HG02840 (cell line): ENCODE results near the gene TJP3.

Experiments used
- ATAC-seq: cut with Tn5 transposase; IDR thresholded peaks from one replicate; pipeline ENCODE4 v1.9.1; 2021; ENCODE audit warnings: mild to moderate bottlenecking, moderate library complexity, moderate number of reproducible peaks; ENCODE audit not compliant: unreplicated experiment, low FRiP score

Gene TJP3

DNA sequence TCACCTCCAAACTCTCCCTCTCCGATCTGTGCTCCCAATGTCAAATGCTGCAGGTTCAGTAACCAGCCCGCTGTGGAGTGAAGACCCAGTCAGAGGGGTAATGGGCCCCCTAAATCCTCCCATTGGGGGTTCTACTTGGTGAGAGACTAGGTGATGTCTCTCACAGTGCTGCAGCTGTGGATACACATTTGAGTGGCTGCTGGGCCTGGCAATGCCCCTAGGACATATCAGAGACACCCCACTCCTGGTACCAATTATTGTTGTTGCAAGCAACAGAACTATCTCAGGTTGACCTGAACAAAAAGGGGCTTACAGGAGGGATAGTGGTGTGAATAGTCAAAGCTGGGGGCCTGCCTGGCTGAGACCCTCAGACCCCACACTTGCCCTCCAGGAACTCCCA lies 73.4 kb downstream of the TJP3 start:
- no peak for ATAC-seq

- ATAC-seq = no peak
Measured at GRCh38 chr19:3782330-3782729, 74.1 kb downstream of the TJP3 start.

- no peak for ATAC-seq
Measured at GRCh38 chr19:3782903-3783302, 74.7 kb downstream of the TJP3 start.

- no peak for ATAC-seq
Measured at GRCh38 chr19:3783660-3784584, 75.7 kb downstream of the TJP3 start.

DNA sequence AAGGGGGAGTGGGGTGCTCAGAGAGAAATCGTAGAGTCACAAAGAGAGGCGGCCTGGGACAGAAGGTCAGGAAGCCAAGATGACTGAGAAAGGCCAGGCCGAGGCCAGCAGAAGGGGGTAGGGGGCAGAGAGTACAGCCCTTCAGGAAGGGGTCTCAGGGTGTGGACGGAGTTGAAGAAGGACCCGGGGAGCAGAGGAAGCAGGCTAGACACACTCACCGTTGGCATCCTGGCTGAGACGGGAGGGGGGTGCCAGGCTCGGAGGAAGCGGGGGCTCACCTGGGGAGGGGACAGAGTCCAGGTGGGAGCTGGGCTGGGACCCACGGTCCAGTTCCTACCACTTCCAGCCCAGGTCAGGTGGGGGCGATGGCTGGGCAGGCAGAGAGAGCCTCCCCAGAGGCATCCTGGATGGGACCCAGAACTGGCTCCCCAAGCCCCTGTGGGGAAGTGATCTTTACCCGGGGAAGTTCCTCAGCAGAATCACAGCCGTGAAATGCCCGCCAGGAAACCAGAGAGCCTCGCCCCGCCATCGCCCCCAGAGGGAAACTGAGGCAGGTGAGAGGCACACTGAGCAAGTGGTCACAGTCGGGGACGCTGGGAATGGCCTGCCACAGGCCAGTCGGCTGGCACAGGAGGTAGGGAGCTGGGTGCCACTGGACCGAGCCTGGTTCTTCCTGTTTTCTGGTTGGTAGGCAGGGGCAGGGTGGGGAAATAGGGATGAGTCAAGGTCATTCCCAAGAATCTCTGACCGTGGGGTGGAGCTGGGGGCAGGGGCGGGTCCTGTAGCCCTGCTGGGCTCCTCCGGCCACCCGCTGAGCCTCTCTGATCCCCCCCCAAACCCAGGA lies 76.6 kb downstream of the TJP3 start:
- ATAC-seq = no peak

- ATAC-seq = no peak
Measured at GRCh38 chr19:3785451-3785937, 77.3 kb downstream of the TJP3 start.

- no peak for ATAC-seq
Measured at GRCh38 chr19:3785938-3786824, 78.0 kb downstream of the TJP3 start, which contains the start of gene MATK. Gene MATK (minus strand): TSS chr19:3786381. CDS start chr19:3785135, 1,246 bp downstream.

GRCh38 chr19:3788996-3789778 lies 81.0 kb downstream of the TJP3 start:
- no peak for ATAC-seq

DNA sequence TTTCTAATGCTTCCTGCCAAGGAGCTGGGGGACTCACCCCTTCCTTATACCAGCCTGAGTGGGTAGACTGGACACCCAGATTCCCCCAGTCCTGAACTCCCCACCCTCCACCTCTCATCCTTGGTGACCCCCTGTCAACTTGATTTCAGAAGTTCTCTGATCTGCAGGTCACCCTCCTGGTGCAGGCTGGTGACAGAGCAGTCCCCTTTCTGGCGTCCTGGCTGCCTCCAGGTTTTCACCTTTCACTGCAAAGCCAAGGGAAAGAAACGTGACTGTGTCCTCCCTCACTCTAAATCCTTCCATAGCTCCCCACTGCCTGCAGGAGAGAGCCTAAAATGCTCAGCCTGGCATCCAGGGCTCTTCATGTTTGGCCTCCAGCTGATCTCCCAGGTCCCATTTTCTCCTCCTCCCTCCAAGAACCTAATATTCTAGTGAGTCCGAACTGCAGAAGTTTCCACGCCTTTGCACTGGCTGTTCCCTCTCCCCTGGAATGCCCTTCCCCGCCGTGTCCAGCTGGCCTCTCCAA lies 82.1 kb downstream of the TJP3 start:
- no peak for ATAC-seq

DNA sequence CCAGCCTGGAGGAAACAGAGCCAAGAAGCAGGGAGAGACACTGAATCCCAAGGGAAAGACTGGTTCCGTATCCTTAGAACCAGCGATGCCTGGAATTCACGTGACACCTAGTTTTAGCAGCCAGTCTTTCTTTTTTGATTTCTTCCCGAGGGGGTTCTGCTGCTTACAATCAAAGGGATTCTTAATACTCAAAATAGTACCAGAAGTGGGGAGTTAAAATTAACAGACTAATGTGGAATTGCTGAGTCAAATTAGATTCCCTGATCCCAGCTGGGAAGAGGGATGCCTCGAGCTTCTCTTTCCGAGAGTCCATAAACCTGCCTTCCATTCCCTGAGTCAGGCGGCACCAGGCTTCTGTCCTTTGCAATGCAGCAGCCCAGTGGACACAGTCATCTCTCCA lies 82.8 kb downstream of the TJP3 start:
- no peak for ATAC-seq

- no peak for ATAC-seq
Measured at GRCh38 chr19:3792114-3792513, 83.9 kb downstream of the TJP3 start.

DNA sequence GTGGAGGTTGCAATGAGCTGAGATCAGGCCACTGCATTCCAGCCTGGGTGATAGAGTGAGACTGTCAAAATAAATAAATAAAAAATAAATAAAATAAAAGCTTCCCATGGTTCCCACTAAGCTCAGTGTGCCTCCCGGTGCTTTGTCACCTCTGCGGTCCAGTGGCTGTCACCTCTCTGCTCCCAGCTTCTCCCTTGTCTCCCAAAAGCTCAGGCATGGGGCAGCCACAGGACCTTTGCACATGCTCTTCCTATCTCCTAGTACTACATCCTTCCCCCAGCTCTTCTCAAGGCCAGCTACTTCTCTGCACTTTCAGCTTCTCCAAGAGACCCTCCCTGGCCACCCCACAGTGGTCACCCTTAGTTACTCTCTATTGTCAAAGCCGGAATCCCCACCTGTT lies 85.6 kb downstream of the TJP3 start:
- no peak for ATAC-seq

- no peak for ATAC-seq
Measured at GRCh38 chr19:3796358-3796757, 88.2 kb downstream of the TJP3 start.

DNA sequence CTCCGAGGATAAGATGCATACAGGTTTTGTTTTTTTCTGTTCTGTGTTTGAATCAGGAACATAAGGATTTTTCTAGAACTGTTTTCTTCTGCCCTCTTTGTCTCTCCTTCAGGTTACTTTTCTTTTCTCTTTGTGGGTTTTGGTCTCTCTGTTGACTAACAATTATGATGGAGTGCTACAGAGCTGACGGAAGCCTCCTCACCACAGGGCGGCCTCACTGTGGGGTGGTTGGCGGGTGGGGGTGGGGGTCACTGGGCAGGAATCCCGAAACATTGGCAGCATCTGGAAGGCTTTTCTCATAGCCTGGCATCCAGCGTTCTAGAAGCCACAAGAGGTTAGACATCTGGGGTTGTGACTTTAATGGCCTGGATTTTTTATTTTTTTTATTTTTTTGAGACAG lies 90.0 kb downstream of the TJP3 start:
- no peak for ATAC-seq
